GM21576 (cell line): ENCODE data around the gene MYO10.
"Not testable (repeated sequence)": the region's sequence is repeated elsewhere in the genome, so short reads cannot be mapped to it uniquely, and the experiment has no call there.

Source experiments
- ATAC-seq: cut with Tn5 transposase; IDR thresholded peaks from one replicate; pipeline ENCODE4 v1.9.1; 2021; ENCODE audit warnings: mild to moderate bottlenecking, moderate library complexity; ENCODE audit not compliant: unreplicated experiment

MYO10 gene

GRCh38 chr5:16866273-16866672 is 69.8 kb downstream of the MYO10 start:
- ATAC-seq = no peak

GRCh38 chr5:16865151-16865550 is 70.9 kb downstream of the MYO10 start:
- no peak for ATAC-seq

- ATAC-seq = no peak
Observed at GRCh38 chr5:16864631-16865131, 71.4 kb downstream of the MYO10 start.

- no peak for ATAC-seq
Observed at GRCh38 chr5:16863469-16863946, 72.6 kb downstream of the MYO10 start.

- no peak for ATAC-seq
Observed at GRCh38 chr5:16862777-16863176, 73.3 kb downstream of the MYO10 start.

- ATAC-seq = no peak
Observed at GRCh38 chr5:16859346-16859745, 76.7 kb downstream of the MYO10 start.

- no peak for ATAC-seq
Observed at GRCh38 chr5:16858151-16858550, 77.9 kb downstream of the MYO10 start.

GRCh38 chr5:16857635-16858034 is 78.5 kb downstream of the MYO10 start:
- no peak for ATAC-seq

GRCh38 chr5:16856531-16856930 is 79.6 kb downstream of the MYO10 start:
- no peak for ATAC-seq

GRCh38 chr5:16855898-16856297 is 80.2 kb downstream of the MYO10 start:
- no peak for ATAC-seq

GRCh38 chr5:16855485-16855884 is 80.6 kb downstream of the MYO10 start:
- ATAC-seq = no peak

GRCh38 chr5:16854351-16854750 is 81.7 kb downstream of the MYO10 start:
- ATAC-seq = no peak

GRCh38 chr5:16853518-16853917 is 82.6 kb downstream of the MYO10 start:
- no peak for ATAC-seq

- no peak for ATAC-seq
Observed at GRCh38 chr5:16852251-16853005, 83.7 kb downstream of the MYO10 start.

- no peak for ATAC-seq
Observed at GRCh38 chr5:16849775-16850174, 86.3 kb downstream of the MYO10 start.

- ATAC-seq = no peak
Observed at GRCh38 chr5:16849181-16849580, 86.9 kb downstream of the MYO10 start.

GRCh38 chr5:16844952-16845351 is 91.1 kb downstream of the MYO10 start:
- no peak for ATAC-seq

- ATAC-seq = no peak
Observed at GRCh38 chr5:16842896-16843295, 93.2 kb downstream of the MYO10 start.

GRCh38 chr5:16841416-16841815 is 94.7 kb downstream of the MYO10 start:
- ATAC-seq = no peak

- no peak for ATAC-seq
Observed at GRCh38 chr5:16837305-16837704, 98.8 kb downstream of the MYO10 start.

- ATAC-seq = no peak
Observed at GRCh38 chr5:16834029-16834428, 102.1 kb downstream of the MYO10 start.

- not testable (repeated sequence) for ATAC-seq
Observed at GRCh38 chr5:16831326-16831725, 104.8 kb downstream of the MYO10 start.

- no peak for ATAC-seq
Observed at GRCh38 chr5:16827755-16828154, 108.3 kb downstream of the MYO10 start.
